GM12873 (cell line): Measurements from ENCODE around the gene NCOR2.

Source experiments
- TF ChIP-seq, protein P1 (sequence below): IDR thresholded peaks from 2 replicates; pipeline ENCODE4 v1.5.1; 2012; ENCODE audit warnings: low read depth, mild to moderate bottlenecking, moderate library complexity, low read length, control low read depth; ENCODE audit not compliant: insufficient read depth; ENCODE audit errors: missing control alignments

NCOR2 gene

GRCh38 chr12:124566997-124567672 lies at the start of gene NCOR2:
Gene NCOR2 (minus strand): TSS chr12:124567612. CDS start chr12:124495251, 72,361 bp downstream.
- TF ChIP-seq, protein P1, sequence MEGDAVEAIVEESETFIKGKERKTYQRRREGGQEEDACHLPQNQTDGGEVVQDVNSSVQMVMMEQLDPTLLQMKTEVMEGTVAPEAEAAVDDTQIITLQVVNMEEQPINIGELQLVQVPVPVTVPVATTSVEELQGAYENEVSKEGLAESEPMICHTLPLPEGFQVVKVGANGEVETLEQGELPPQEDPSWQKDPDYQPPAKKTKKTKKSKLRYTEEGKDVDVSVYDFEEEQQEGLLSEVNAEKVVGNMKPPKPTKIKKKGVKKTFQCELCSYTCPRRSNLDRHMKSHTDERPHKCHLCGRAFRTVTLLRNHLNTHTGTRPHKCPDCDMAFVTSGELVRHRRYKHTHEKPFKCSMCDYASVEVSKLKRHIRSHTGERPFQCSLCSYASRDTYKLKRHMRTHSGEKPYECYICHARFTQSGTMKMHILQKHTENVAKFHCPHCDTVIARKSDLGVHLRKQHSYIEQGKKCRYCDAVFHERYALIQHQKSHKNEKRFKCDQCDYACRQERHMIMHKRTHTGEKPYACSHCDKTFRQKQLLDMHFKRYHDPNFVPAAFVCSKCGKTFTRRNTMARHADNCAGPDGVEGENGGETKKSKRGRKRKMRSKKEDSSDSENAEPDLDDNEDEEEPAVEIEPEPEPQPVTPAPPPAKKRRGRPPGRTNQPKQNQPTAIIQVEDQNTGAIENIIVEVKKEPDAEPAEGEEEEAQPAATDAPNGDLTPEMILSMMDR, result no peak

GRCh38 chr12:124616394-124617221 lies 49.2 kb upstream of the NCOR2 start:
- TF ChIP-seq, protein P1, result no peak

DNA sequence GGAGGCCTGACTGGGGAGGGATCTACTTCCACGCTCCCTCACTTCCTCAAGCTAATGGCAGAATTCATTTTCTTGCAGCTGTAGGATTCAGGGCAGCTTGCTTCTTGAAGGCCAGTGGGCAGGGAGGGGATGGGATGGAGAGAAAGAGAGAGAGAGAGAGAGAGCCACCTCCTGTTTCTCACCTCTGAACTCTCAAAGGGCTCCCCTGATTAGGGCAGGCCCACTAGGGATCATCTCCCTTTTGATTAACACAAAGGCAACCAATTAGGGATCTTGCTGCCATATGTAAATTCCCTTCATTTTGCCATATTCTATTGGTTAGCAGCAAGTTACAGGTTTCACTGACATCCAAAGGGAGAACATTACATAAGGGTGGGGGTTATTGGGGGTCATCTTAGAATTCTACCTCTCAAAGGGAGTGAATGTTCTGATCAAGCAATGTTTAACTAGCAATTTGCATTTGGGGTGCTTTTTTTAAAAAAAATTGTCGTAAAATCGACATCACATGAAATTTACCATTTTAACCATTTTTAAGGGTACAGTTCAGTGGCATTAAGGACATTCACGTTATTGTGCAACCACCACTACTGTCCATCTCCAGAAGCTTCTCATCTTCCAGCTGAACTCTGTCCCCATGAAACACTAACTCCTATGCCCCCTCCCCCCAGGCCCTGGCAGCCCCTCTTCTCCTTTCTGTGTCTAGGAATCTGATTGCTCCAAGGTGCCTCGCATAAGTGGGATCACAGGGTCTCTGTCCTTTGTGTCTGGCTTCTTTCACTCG lies 47.3 kb upstream of the NCOR2 start:
- TF ChIP-seq, protein P1, result no peak

DNA sequence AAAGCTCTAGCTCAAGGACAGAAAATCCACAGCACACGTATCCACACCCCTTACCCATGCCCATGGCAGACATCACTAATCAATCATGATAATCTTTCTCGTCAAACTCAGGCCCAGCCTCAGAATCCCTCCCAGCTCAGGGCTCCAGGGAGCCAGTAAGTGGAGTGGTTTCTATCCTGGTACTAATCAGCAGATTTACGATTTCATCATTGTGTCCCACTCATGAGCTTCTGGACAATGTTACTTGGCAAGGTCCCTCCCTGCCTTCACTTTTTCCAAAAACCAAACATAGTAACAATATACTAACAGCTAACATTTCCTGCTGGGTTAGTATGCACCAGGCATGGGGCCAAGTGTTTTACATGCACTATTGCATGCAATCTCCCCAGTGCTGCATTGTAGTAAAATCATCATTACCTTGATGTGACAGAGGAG lies 45.8 kb upstream of the NCOR2 start:
- TF ChIP-seq, protein P1, result no peak

DNA sequence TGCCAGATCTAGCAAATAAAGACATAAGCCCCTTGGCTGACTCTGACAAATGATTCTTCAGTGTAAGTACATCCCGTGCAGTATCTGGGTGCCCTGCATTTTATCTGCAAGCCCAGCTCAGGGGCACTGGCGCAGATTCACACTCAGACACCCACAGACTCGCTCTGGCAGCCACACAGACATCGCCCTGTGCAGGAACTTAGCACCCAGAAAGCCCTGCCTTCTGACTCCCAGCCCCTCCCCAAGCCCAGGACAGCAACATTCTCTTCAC lies 44.9 kb upstream of the NCOR2 start:
- TF ChIP-seq, protein P1, result no peak

GRCh38 chr12:124611559-124612409 lies 44.4 kb upstream of the NCOR2 start:
- TF ChIP-seq, protein P1, result no peak
